Vagina (tissue), 2 donors: Measurements from ENCODE around the gene SUN5.

Experiments used
- POLR2AphosphoS5 ChIP-seq, 2 donors: sonication (generic); formaldehyde crosslinking; IDR thresholded peaks; one replicate each; pipeline ENCODE4 v1.9.0; 2017; ENCODE audit warnings: antibody characterized with exemption in 2 of 2, mild to moderate bottlenecking in 2 of 2, low read depth in 1 of 2; ENCODE audit not compliant: insufficient read depth in 1 of 2
- TF ChIP-seq, protein P1 (sequence below), 3 experiments: fragments of 450-650 bp in 2 of 3; fragments of 200-600 bp in 1 of 3; sonication (generic) in 1 of 3; IDR thresholded peaks; one replicate each; pipeline ENCODE4 v1.5.1; 2017 to 2019; ENCODE audit warnings: antibody characterized with exemption in 3 of 3, mild to moderate bottlenecking in 2 of 3, moderate library complexity in 2 of 3

DNA sequence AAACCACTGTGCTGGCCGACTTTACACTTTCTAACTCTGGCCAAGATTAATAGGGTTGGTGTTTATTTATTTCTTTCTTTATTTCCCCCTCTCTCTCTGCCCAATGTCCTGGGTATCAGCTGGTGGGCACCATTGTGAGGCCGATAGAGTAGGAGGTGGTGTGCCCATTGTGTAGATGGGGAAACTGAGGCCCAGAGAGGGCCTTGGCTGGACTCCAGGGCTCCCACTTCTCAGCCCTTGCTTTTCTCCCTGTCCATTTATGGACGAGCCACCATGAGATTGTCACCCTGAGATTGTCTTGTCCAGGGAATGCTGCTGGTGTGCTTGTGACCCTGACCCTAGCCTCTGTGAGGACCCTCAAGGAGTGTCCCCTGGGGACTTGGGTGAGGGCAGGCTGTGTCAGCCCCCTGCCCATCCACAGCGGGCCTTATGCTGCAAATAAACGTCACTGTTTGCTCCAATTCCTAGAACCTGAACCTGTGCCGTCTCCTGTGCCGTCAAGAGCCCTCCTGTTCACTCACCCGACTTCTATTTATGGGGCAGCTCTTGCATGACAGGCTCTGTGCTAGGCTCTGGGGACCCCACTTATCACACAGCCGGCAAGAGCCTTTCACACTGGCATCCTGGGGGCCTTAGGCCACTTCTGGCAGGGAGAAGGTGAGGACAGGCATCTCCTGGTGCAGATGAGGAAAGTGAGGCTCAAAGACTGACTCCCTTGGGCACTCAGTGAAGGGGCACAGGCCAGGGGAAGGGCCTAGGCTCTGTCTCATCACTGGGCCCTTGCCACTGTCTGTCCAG, 24.8 kb downstream of the SUN5 start:
- TF ChIP-seq, protein P1, sequence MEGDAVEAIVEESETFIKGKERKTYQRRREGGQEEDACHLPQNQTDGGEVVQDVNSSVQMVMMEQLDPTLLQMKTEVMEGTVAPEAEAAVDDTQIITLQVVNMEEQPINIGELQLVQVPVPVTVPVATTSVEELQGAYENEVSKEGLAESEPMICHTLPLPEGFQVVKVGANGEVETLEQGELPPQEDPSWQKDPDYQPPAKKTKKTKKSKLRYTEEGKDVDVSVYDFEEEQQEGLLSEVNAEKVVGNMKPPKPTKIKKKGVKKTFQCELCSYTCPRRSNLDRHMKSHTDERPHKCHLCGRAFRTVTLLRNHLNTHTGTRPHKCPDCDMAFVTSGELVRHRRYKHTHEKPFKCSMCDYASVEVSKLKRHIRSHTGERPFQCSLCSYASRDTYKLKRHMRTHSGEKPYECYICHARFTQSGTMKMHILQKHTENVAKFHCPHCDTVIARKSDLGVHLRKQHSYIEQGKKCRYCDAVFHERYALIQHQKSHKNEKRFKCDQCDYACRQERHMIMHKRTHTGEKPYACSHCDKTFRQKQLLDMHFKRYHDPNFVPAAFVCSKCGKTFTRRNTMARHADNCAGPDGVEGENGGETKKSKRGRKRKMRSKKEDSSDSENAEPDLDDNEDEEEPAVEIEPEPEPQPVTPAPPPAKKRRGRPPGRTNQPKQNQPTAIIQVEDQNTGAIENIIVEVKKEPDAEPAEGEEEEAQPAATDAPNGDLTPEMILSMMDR (IDR thresholded peaks at IDR 0.05): no peak
- no peak for TF ChIP-seq POLR2AphosphoS5 (IDR thresholded peaks at IDR 0.05; ENCODE audit: insufficient read depth in 1 of 2, low read depth in 1 of 2)
